K562 (cell line): ENCODE results near the gene TMEM131. TPM values are rescaled to one million over a fixed set of nuclear protein-coding genes. Genes with fewer than 3 reads are reported as not detected.

Source experiments
- ATAC-seq: fragments of 200-7000 bp; cut with Tn5 transposase; 3 replicates; pipeline ENCODE4 v1.9.1; 2020; ENCODE audit warnings: moderate library complexity
- BruUV-seq: library from RNA; stranded (reverse); fragments of 400-500 nt; replicated peaks from 2 replicates; lab custom pipeline; 2021; lab: Mats Ljungman, UMichigan
- CTCF ChIA-PET: fragments of 300-600 bp; formaldehyde crosslinking; extraction: SDS; loops from one replicate; lab custom pipeline; 2021; ENCODE audit warnings: low intra/inter-chr PET ratio; lab: Yijun Ruan, JAX
- POLR2A ChIA-PET: fragments of 300-600, 350-650 bp; sonication (Branson Sonifier 250); formaldehyde crosslinking; extraction: SDS; loops from one replicate; lab custom pipeline; 2021; ENCODE audit warnings: antibody characterized with exemption, inconsistent platforms; lab: Yijun Ruan, JAX
- DNase-seq, 4 experiments: peaks; one replicate each; pipeline versions ENCODE4 v3.0.0 to v3.0.0-alpha.2; 2011 to 2018; ENCODE audit warnings: low spot score in 3 of 4, mixed read lengths in 3 of 4; ENCODE audit errors: extremely low read depth in 1 of 4
- FAIRE-seq: peaks from 2 replicates; lab custom pipeline; 2011; peaks lifted over from hg19 to GRCh38; lab: Jason Lieb, UNC
- H2AFZ ChIP-seq: 2 replicates; pipeline ENCODE4 v1.6.0; 2011; ENCODE audit warnings: low read depth, low read length, control low read depth, inconsistent platforms
- H3K27ac ChIP-seq: fragments of 200-600 bp; 3 replicates; pipeline ENCODE4 v1.8.0; 2011; ENCODE audit warnings: low read depth, mild to moderate bottlenecking, control low read depth, inconsistent platforms, low read length, moderate library complexity, mixed read lengths; ENCODE audit errors: extremely low read depth
- H3K27me3 ChIP-seq, 2 experiments: fragments of 300-600 bp in 1 of 2; 2 replicates in 1 of 2; 3 replicates in 1 of 2; pipeline versions ENCODE4 v1.6.0 to v1.8.0; 2011; ENCODE audit warnings: inconsistent platforms in 2 of 2, low read length in 2 of 2, mild to moderate bottlenecking in 1 of 2, mixed read lengths in 1 of 2, moderate library complexity in 1 of 2; ENCODE audit not compliant: control insufficient read depth in 2 of 2, insufficient read depth in 2 of 2
- H3K36me3 ChIP-seq: fragments of 300-600 bp; 3 replicates; pipeline ENCODE4 v1.8.0; 2011; ENCODE audit warnings: mild to moderate bottlenecking, low read length, inconsistent platforms; ENCODE audit not compliant: control insufficient read depth, insufficient read depth
- H3K4me1 ChIP-seq, 2 experiments: fragments of 200-600 bp in 1 of 2; replicated peaks in 1 of 2; 2 replicates in 1 of 2; 3 replicates in 1 of 2; pipeline versions ENCODE4 v1.5.1 to v1.8.0; 2011; ENCODE audit warnings: inconsistent platforms in 2 of 2, low read length in 2 of 2, mild to moderate bottlenecking in 1 of 2, mixed read lengths in 1 of 2, moderate library complexity in 1 of 2; ENCODE audit not compliant: control insufficient read depth in 2 of 2, insufficient read depth in 2 of 2
- H3K4me2 ChIP-seq: 2 replicates; pipeline ENCODE4 v1.6.1; 2011; ENCODE audit warnings: low read length, control low read depth, inconsistent platforms, mixed read lengths; ENCODE audit not compliant: insufficient read depth
- H3K4me3 ChIP-seq: fragments of 200-600 bp; sonication (generic), shearing (Covaris generic); 2 replicates; pipeline ENCODE4 v1.5.1; 2016; ENCODE audit warnings: control low read depth, inconsistent platforms
- H3K79me2 ChIP-seq: fragments of 200-600 bp; 3 replicates; pipeline ENCODE4 v1.8.0; 2011; ENCODE audit warnings: low read length, inconsistent platforms; ENCODE audit not compliant: control insufficient read depth, insufficient read depth
- H3K9ac ChIP-seq, 2 experiments: 2 replicates each; pipeline versions ENCODE4 v1.6.0 to v1.6.1; 2011; ENCODE audit warnings: low read depth in 2 of 2, low read length in 2 of 2, control low read depth in 1 of 2, inconsistent platforms in 1 of 2, mild to moderate bottlenecking in 1 of 2, mixed read lengths in 1 of 2; ENCODE audit not compliant: insufficient read depth in 1 of 2
- H3K9me1 ChIP-seq: one replicate; pipeline ENCODE4 v1.6.0; 2011; ENCODE audit warnings: inconsistent platforms, mild to moderate bottlenecking, low read length, moderate library complexity; ENCODE audit not compliant: control insufficient read depth, insufficient read depth
- H3K9me3 ChIP-seq: replicated peaks from 2 replicates; pipeline ENCODE4 v1.5.1; 2011; ENCODE audit warnings: low read depth, low read length, inconsistent platforms; ENCODE audit not compliant: control insufficient read depth, insufficient read depth
- H4K20me1 ChIP-seq: replicated peaks from 2 replicates; pipeline ENCODE4 v1.6.1; 2011; ENCODE audit warnings: low read length, inconsistent platforms, mixed read lengths; ENCODE audit not compliant: control insufficient read depth, insufficient read depth
- EZH2 ChIP-seq: IDR thresholded peaks from 2 replicates; pipeline ENCODE4 v1.6.1; 2012; ENCODE audit warnings: low read depth, mild to moderate bottlenecking, inconsistent platforms, low read length, borderline replicate concordance
- MEIS2 ChIP-seq: fragments of 450-650 bp; IDR thresholded peaks from 2 replicates; pipeline ENCODE4 v1.6.1; 2014; ENCODE audit warnings: mild to moderate bottlenecking; ENCODE audit not compliant: partially characterized antibody
- WGBS: fragments of 100-300 bp; shearing (Covaris generic); methylation state at CpG from one replicate; pipeline ENCODE4 v1.1.6; 2016; ENCODE audit warnings: low coverage, mixed read lengths; ENCODE audit not compliant: insufficient coverage; ENCODE audit errors: missing lambda C conversion rate; 5-methylcytosine and 5-hydroxymethylcytosine counted together
- in situ Hi-C: fragments of 300-500 bp; cut with MboI; formaldehyde crosslinking; loops from 4 replicates; pipeline ENCODE4 v1.15.0; 2018; ENCODE audit warnings: inconsistent platforms, mixed read lengths
- intact Hi-C: fragments of 100-400 bp; cut with micrococcal nuclease; formaldehyde crosslinking; loops from 2 replicates; pipeline ENCODE4 v1.14.2; 2022
- polyA plus RNA-seq, 8 experiments: library from polyadenylated mRNA; depleted of rRNA in 4 of 8; stranded (reverse) in 5 of 8; unstranded in 3 of 8; fragments of >200 nt; fragmentation: Nextera tagmentation in 2 of 8; fragmentation: Illumina TruSeq in 1 of 8; extraction: Ambion mirVana in 2 of 8; extraction: Trizol in 1 of 8; gene quantifications; 2 replicates each; pipeline versions ENCODE4 v1.2.1 to v1.2.3, GENCODE V29; 2011 to 2014; ENCODE audit warnings: inconsistent platforms in 1 of 8, missing spikeins in 1 of 8
- total RNA-seq, 7 experiments: library from RNA; depleted of rRNA in 6 of 7; stranded (reverse); fragments of >200 nt in 6 of 7; fragmentation: Illumina TruSeq in 2 of 7; extraction: Trizol in 2 of 7; gene quantifications; 2 replicates each; pipeline versions ENCODE4 v1.2.1 to v1.2.3, GENCODE V29; 2011 to 2021; ENCODE audit warnings: low replicate concordance in 1 of 7
- TF ChIP-seq, protein P1 (sequence below): fragments of 250-450 bp; sonication (Bioruptor Pico); IDR thresholded peaks from 2 replicates; pipeline ENCODE4 v1.8.0; 2022; ENCODE audit warnings: moderate library complexity, mild to moderate bottlenecking, inconsistent platforms

TMEM131 gene
- total and polyA plus RNA-seq, 9 of the 15 experiments (the other 6 are each of a cell fraction or from before 2014, with no cell fraction given): 2.5 to 21.1 (median 12.4) TPM

DNA sequence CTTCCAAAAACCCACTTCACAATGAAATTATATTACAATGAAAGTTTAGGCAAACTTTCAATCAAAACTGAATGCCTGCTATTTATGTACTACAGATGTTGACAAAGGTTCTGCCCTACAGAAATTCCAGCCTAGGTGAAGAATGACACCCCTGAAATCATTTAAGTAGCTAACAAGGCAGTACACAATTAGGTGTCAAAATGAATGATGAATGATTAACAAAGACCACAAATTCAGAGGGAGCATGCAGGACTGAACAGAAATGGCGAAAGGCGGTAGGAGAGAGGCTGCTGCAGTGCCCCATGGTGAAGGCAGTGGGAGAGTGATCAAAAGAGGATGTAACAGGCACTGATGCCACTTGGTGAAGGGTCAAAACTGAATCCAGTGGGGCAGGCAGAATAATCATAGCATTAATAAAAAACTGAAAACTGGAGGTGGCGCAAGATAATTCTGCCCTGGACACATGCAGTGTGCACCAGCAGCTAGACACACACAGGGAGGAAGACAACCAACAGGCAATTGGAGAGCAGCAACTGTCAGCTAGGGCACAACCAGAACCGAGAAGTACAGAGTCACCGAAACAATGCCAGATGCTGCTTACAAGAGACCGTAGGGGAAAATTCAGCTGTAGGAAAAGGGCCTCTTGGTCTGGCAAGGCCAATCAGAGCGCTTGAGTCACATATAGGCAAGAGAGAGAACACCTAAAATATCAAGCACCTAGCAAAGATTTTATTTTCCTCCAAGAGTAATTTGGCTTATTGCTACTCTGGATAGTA lies 4.5 kb downstream of the TMEM131 start:
- 85% methylated on average over 7 of the region's 7 CpGs for WGBS
- ChIA-PET CTCF (no interaction called here), POLR2A (no interaction called here)
- Histone ChIP-seq H3K4me2 (no peak overlapping the region), H2AFZ (no peak overlapping the region), H3K27ac (no peak overlapping the region), H3K4me3 (no peak overlapping the region), H3K9me1 (no peaks in the 10 kb centered on the region), H3K79me2 (peaks cover 90% of the 10 kb centered on the region), H3K27me3 (no peaks in the 10 kb centered on the region), H3K36me3 (no peaks in the 10 kb centered on the region), H3K4me1 (peaks cover 6% of the 10 kb centered on the region in 2 experiments; a peak in 4 of 5 replicates), H3K9ac (no peak overlapping the region)
- ATAC-seq: no peak
- in situ Hi-C loops: no loop called here
- BruUV-seq: no TSS peak
- peak; percentile 22 for TF ChIP-seq MEIS2
- TF ChIP-seq EZH2: no peak
- TF ChIP-seq, protein P1, sequence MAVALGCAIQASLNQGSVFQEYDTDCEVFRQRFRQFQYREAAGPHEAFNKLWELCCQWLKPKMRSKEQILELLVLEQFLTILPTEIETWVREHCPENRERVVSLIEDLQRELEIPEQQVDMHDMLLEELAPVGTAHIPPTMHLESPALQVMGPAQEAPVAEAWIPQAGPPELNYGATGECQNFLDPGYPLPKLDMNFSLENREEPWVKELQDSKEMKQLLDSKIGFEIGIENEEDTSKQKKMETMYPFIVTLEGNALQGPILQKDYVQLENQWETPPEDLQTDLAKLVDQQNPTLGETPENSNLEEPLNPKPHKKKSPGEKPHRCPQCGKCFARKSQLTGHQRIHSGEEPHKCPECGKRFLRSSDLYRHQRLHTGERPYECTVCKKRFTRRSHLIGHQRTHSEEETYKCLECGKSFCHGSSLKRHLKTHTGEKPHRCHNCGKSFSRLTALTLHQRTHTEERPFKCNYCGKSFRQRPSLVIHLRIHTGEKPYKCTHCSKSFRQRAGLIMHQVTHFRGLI (CRISPR knock-in tag): no peak
- TF ChIP-seq, all 486 proteins: peak for 1
- FAIRE-seq: no peak
- Histone ChIP-seq H3K9me3 (0 out of 2 replicates have a peak, but pooled peaks cover 2% of the 10 kb centered on the region), H4K20me1 (peaks cover 4% of the 10 kb centered on the region; the same call in 1 of the 2 replicates)
- no peak for DNase-seq
- intact Hi-C loops: no loop called here
